IPS-18c (cell line): ENCODE data around the gene KCNAB2.

ENCODE experiments used
- H3K4me3 ChIP-seq: 2 replicates; pipeline ENCODE4 v1.7.0; 2013; ENCODE audit warnings: low read depth, mild to moderate bottlenecking, low read length, moderate library complexity; ENCODE audit not compliant: insufficient read depth
- H3K9me3 ChIP-seq: one replicate; pipeline ENCODE4 v1.6.1; 2013; ENCODE audit warnings: mild to moderate bottlenecking, low read length, moderate library complexity; ENCODE audit not compliant: control insufficient read depth, insufficient read depth

Gene KCNAB2

DNA sequence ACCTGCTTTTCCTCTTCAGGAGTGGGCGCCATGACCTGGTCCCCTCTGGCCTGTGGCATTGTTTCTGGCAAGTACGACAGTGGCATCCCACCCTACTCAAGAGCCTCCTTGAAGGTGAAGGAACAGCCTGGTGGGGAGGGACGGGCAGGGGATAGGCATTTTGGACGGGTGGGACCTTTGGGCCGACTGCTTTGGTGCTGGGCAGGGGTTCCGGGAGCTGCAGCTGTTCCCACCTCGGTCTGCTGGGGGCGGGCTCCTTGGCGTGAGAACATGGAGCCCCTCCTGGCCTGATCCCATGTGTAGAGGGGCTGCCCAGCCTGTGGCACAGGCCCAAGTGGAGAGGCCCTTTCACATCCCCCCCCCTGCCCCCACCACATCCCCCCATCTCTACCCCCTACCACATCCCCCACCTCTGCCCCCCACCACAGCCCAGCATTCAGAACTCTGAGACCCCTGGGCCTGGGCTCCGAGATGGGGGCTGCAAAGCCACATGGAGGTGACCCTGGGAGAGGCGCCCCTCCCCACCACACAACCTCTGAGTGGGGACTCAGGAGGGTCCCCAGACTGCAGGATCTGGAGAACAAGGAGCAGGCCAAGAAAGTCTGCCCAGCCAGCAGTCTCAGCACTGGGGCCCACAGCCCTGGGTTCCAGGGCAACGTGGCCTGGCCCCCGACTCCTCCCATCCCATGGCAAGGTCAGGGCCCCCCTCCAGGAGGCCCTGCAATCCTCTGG lies 50.0 kb downstream of the KCNAB2 start:
- no peak overlapping the region for H3K4me3 ChIP-seq
- no peaks in the 10 kb centered on the region for H3K9me3 ChIP-seq

GRCh38 chr1:6096243-6097116 lies 50.8 kb downstream of the KCNAB2 start:
- H3K9me3 ChIP-seq: no peaks in the 10 kb centered on the region
- no peak overlapping the region for H3K4me3 ChIP-seq

DNA sequence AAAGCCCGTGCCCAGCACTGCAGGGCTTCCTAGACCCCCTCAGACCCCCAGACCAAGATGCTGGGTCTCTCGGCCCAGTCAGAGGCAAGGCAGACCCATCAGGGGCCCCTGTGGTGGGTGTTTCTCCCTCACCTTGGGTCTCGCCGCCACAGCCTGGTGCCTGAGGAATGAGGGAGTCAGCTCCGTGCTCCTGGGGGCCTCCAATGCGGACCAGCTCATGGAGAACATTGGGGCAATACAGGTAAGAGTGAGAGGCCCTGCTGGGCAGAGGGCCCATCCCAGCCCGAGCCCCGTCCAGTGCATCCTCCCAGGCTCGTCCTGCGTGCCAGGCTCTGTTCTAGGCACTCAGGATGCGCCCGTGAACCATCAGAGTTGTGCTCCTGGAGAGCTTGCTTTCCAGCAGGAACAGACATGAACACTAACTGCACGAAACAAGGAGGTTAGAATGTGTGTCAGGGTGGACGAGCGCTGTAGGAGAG lies 51.5 kb downstream of the KCNAB2 start:
- no peak overlapping the region for H3K4me3 ChIP-seq
- peaks cover 2% of the 10 kb centered on the region for H3K9me3 ChIP-seq

DNA sequence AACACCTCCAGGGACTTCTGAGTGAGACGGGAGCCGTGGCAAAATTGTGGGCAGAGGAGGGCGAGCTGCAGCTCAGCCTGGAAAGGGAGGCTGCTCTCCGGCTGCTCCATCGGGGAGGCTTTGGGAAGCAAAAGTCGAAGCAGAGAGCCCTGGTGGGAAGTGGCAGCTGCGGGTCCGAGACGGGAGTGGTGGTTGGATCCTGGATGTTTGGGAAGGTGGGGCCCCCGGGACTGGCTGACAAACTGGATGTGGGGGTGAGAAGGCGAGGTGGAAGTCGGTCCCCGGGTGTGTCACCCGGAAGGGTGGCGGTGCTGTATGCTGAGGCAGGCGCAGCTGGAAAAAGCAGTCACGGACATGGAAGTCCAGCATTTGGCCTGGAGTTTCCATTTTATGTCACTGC lies 52.1 kb downstream of the KCNAB2 start:
- peaks cover 4% of the 10 kb centered on the region for H3K9me3 ChIP-seq

DNA sequence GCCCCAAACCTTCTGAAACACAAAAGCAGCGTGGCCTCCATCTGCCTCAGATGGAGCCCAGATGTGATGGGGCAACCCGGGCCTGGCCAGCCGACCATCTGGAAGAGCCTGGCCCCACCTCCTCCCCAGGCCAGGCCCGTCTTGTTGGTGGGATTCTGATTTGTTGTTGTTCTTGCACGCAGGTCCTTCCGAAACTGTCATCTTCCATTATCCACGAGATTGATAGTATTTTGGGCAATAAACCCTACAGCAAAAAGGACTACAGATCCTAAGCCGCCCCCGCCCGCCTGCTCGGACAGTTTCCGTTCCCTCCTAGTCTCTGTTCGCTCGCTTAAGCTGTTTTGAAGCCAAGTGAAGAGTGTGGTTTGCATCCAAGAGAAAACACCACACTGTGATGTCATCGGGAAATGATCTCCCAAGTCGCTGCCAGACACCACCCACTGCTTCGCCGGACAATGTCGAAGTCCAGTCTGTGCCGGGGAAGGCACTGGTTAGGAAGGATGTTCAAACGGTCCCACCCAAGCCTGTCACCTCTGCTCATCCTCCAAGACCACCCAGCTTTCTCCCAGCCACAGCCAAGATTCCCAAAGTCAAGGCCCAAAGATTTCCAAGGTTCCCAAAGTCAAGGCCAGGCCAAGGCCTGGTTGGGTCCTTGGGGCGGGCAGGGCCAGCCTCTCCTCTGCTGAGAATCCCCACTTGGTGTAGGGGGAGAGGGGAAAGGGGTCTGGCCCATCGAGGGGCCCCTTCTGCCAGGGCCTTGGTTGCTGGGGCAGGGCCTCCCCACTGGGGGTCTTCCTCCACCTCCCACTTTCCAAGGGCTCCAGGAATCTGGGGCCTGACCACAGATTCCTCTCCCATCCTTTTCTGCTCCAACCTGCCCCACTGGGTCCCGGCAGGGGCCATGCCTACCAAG lies 52.9 kb downstream of the KCNAB2 start:
- Histone ChIP-seq H3K9me3 (peaks cover 4% of the 10 kb centered on the region), H3K4me3 (no peak overlapping the region)

More for the DNA sequence above, 52.1 kb downstream of the KCNAB2 start:
- H3K4me3 ChIP-seq: no peak overlapping the region

- Histone ChIP-seq H3K9me3 (peaks cover 4% of the 10 kb centered on the region), H3K4me3 (no peak overlapping the region)
Measured at GRCh38 chr1:6099297-6099696, 53.6 kb downstream of the KCNAB2 start.

- Histone ChIP-seq H3K4me3 (no peak overlapping the region), H3K9me3 (peaks cover 4% of the 10 kb centered on the region)
Measured at GRCh38 chr1:6099787-6100765, 54.4 kb downstream of the KCNAB2 start.

DNA sequence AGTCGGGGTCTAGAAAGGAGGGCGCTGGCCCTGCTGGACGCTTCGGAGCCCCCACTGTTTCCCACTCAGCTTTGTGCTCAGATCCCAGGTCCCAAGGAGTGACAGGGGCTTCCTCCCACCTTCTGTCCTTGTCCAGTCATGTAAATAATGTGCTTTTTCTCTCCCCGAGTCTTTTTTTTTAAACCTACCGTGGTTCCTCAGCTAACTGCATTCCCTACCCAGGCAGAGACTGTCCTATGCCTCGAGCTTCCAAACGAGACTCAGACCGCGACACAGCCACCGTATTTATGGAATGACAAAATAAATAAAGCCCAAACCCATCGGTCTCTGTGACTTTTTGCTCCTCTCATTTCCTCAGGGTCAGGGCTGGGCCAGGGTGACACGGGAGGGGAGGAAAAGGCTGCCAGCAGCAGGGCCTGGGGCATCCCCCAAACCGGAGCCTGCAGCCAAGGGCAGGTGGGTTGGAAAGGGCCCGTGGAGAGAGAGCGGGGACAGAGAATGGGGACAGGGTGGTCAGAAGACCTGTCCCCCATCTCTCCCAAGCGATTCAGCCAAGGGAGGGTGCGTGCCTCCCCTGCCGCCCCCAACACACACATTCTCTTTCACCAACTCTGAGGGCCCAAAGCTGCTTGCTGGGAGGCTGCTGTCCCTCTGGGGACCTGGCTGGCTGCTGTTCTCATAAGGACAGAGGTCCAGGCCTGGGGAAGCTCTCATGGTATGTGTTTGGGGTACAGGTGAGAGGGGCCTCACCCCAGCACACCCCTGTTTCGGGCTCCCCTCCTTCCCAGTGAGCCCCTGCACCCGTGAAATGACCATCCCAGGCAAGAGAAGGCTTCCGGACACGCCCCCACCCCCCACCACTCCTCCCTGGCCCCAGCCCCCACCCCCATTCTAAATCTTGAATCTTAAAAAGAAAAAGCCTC lies 55.4 kb downstream of the KCNAB2 start:
- Histone ChIP-seq H3K4me3 (no peak overlapping the region), H3K9me3 (peaks cover 4% of the 10 kb centered on the region)

- Histone ChIP-seq H3K9me3 (peaks cover 4% of the 10 kb centered on the region), H3K4me3 (no peak overlapping the region)
Measured at GRCh38 chr1:6101826-6102531, 56.3 kb downstream of the KCNAB2 start.

DNA sequence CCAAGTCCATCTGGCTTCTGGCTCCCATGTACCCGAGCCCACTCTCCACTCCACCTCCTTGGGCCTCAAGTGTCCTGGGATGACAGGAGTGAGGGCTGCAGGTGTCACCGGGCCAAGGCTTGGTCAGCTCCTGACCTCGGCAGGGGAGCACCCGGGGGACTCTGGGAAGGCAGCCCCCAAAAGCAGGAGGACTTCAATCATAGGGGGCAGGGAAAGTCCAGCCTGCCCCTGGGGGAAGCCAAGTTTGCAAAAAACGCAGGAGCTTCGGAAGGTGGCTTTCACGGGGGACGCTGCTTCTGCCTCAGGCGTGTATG lies 56.8 kb downstream of the KCNAB2 start:
- Histone ChIP-seq H3K9me3 (peaks cover 4% of the 10 kb centered on the region), H3K4me3 (no peak overlapping the region)

DNA sequence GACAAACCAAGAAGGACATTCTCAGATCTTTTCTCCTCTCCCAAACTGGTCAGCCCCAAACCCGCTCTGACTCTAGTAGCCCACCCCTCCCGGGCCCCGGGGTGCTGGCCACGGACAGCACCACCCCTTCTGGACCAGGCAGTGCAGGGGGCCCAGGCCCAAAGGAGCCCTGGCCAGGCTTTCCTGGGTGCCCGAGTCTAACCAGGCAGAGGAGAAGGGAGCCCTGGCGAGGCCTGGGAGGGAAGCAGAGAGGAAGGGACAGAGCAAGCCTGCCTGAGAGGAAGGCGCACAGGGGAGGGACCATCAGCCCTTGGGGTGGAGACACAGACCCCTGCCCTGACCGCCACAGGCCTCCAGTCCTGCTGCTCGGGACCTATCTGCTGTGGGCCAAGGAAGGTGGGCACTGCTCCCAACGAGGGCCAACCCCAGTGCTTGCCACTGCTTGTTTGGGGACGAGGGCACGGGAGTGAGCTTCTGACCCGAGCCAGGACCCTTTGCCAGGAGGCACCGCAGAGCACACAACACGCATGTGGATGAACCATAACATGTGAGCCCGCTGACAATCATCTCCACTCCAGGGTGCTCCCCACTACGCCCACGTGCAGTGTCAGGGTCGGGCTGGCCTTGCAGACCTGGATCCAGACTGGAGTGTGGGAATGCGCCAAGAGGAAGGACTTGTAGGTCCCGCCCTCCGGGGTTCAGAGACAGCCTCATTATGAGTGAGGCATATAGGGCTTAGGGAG lies 57.6 kb downstream of the KCNAB2 start:
- Histone ChIP-seq H3K4me3 (no peak overlapping the region), H3K9me3 (peaks cover 4% of the 10 kb centered on the region)

DNA sequence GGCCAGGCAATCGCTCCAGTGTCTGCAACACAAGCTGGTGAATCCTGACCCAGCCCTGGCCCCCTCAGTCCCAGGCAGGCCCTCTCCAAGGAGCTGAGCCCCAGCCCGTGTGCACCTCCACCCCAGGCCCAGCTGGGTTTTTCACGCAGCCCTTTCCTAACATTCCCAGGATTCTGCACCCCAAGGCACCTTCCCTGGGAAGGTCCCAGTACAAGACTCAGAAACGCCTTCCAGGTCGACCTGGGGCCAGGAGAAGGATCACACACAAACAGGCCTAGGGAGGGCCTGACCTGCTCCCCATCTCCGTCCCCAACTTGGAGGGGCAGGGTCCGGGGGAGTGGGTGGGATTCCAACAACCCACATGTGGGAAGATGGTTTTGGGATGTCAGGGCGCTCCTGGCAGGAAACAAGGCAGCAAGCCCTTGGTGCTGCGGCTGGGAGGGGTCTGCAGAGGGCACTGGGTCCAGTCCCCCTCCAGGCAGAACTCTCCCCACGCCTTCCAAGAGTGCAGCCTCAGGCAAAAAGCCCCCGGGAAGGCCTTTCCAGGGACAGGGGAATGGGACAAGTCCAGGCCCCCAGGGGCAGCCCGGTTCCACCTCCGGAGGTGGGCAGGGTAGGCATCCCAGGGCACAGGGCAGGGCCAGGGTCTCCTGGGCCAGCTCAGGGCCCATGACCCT lies 58.3 kb downstream of the KCNAB2 start:
- H3K4me3 ChIP-seq: no peak overlapping the region
- peaks cover 4% of the 10 kb centered on the region for H3K9me3 ChIP-seq

DNA sequence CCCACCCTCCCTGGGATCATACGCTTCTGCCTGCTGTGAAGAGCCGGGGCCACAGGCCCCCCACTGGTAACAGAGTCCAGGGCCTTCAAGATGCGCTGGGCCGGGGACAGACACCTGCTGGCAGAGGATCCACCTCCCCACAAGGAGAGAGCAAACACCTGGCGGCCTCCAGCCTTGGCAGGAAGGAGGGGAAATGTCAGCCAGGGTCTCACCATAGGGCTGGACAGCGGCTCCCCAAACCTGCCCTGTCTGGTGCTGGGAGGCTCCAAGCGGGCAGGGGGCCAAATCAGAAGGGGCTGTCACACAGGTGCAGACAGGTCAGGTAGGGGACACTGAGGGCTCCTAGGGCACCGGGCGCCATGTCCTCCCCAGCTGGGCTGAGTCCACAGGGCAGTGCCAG lies 58.9 kb downstream of the KCNAB2 start:
- peaks cover 4% of the 10 kb centered on the region for H3K9me3 ChIP-seq
- H3K4me3 ChIP-seq: no peak overlapping the region

GRCh38 chr1:6105218-6105679 lies 59.6 kb downstream of the KCNAB2 start:
- H3K4me3 ChIP-seq: no peak overlapping the region
- H3K9me3 ChIP-seq: peaks cover 4% of the 10 kb centered on the region
